ENCODE measurements around the gene DHRS7B. TPM values are rescaled to one million over a fixed set of nuclear protein-coding genes. Genes with fewer than 3 reads are reported as not detected.

Gene DHRS7B
- total RNA-seq, 4 donors from 2014 or later: 24.3 to 35.1 (median 33.7) TPM

GRCh38 chr17:21127509-21128077 lies 829 bp downstream of the DHRS7B start:
- Histone ChIP-seq H3K27ac (peak overlapping the region in 3 of 4 donors; percentile 84 to 89 (median 85)), H3K36me3 (no peaks in the 10 kb centered on the region), H3K4me1 (peaks cover 4 to 29% (median 7%) of the 10 kb centered on the region in 4 donors), H3K27me3 (no peaks in the 10 kb centered on the region), H3K4me3 (peak overlapping the region; percentile 54 to 89 (median 84)), H3K9me3 (no peaks in the 10 kb centered on the region)
- DNase-seq (ENCODE audit: low spot score in 2 of 2): no peak
- 20 to 33% methylated on average over 7 to 9 of the region's 9 CpGs for WGBS, 2 donors
- TF ChIP-seq CTCF (IDR thresholded peaks at IDR 0.05): no peak
- no peak for TF ChIP-seq EP300 (IDR thresholded peaks at IDR 0.05)
- TF ChIP-seq POLR2A (IDR thresholded peaks at IDR 0.05): no peak

GRCh38 chr17:21129023-21129681 lies 2.4 kb downstream of the DHRS7B start:
- no peaks in the 10 kb centered on the region for H3K27me3 ChIP-seq
- H3K27ac ChIP-seq: no peak overlapping the region
- WGBS, 2 donors: 64 to 66% methylated on average over 9 of the region's 9 CpGs
- no peak overlapping the region for H3K4me3 ChIP-seq
- DNase-seq (ENCODE audit: low spot score in 2 of 2): peak in 1 of 2 donors; percentile 43
- H3K4me1 ChIP-seq: peaks cover 4 to 29% (median 7%) of the 10 kb centered on the region in 4 donors
- peaks cover 0 to 2% (median 0%) of the 10 kb centered on the region in 3 donors for H3K36me3 ChIP-seq
- H3K9me3 ChIP-seq: no peaks in the 10 kb centered on the region
- peak in 4 of 5 experiments; percentile 10 to 32 (median 18) for TF ChIP-seq CTCF (IDR thresholded peaks at IDR 0.05)
- TF ChIP-seq POLR2A (IDR thresholded peaks at IDR 0.05): no peak

- H3K4me3 ChIP-seq: no peak overlapping the region
- DNase-seq (ENCODE audit: low spot score in 2 of 2): no peak
- H3K36me3 ChIP-seq: peaks cover 0 to 2% (median 0%) of the 10 kb centered on the region in 3 donors
- peaks cover 4 to 26% (median 7%) of the 10 kb centered on the region in 4 donors for H3K4me1 ChIP-seq
- no peak overlapping the region for H3K27ac ChIP-seq
- H3K27me3 ChIP-seq: no peaks in the 10 kb centered on the region
- TF ChIP-seq EP300 (IDR thresholded peaks at IDR 0.05): no peak
- no peak for TF ChIP-seq CTCF (IDR thresholded peaks at IDR 0.05)
- no peak for TF ChIP-seq POLR2A (IDR thresholded peaks at IDR 0.05)
- 60 to 73% methylated on average over 4 of the region's 4 CpGs for WGBS, 2 donors
- no peaks in the 10 kb centered on the region for H3K9me3 ChIP-seq
Measured at GRCh38 chr17:21131137-21131536, 4.4 kb downstream of the DHRS7B start.

GRCh38 chr17:21132428-21132827 lies 5.7 kb downstream of the DHRS7B start:
- WGBS, 2 donors: 100% methylated on average over 1 of the region's 1 CpG
- DNase-seq (ENCODE audit: low spot score in 2 of 2): no peak

More at GRCh38 chr17:21132428-21132827, 5.7 kb downstream of the DHRS7B start:
- Histone ChIP-seq H3K27ac (no peak overlapping the region), H3K4me1 (peaks cover 0 to 19% (median 6%) of the 10 kb centered on the region in 4 donors), H3K4me3 (no peak overlapping the region), H3K27me3 (no peaks in the 10 kb centered on the region), H3K36me3 (peaks cover 0 to 2% (median 0%) of the 10 kb centered on the region in 3 donors), H3K9me3 (no peaks in the 10 kb centered on the region)
- TF ChIP-seq POLR2A (IDR thresholded peaks at IDR 0.05) (no peak), EP300 (IDR thresholded peaks at IDR 0.05) (no peak), CTCF (IDR thresholded peaks at IDR 0.05) (no peak)

Measured in tibial nerve (tissue), 4 donors.